ENCODE measurements around the gene RASGRF2. TPM values are rescaled to one million over a fixed set of nuclear protein-coding genes. Genes with fewer than 3 reads are reported as not detected.

The RASGRF2 gene
- total and polyA plus RNA-seq, 8 donors = 0.63 to 9.0 (median 4.0) TPM

DNA sequence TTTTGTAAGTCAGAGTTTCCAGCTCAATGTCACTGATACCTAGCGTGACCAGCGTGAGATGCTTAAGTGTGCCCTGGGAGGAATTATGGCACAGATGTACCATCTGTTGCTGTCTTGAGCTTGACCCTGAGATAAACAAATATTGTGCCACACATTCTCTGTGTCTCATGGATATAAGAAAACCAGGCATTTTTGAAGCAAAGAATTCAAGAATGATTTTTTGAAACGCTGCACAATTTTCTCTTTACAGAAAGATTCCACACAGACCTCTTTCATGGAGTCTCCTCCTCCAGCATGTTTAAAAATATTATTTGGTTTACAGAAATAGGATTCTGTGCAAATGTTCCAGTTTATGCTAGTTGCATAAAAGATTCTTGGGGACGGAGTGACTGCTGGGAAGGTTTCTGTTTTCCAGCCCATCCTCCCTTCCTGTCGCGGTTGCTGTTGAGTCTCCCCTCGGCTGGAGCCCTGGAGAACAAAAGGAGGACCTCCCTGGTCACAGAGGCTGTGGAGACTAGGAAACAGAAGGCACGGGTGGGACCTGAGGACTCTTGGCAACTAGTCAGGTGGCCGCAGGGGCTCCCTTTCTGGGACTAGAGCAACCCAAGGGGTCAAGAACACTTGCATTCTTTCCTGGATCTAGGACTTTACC is 120.8 kb downstream of the RASGRF2 start:
- 70 to 84% (median 80%) methylated on average over 9 of the region's 9 CpGs for WGBS, 5 donors
- intact Hi-C loops (cut with DNase I; ENCODE audit: low total_unique reads) = no loop called here
- no peaks in the 10 kb centered on the region for H3K27me3 ChIP-seq
- peaks cover 0 to 14% (median 5%) of the 10 kb centered on the region in 4 donors for H3K9me3 ChIP-seq
- H3K4me3 ChIP-seq = no peak overlapping the region
- no peaks in the 10 kb centered on the region for H3K4me1 ChIP-seq
- H3K36me3 ChIP-seq = peaks cover 0 to 4% (median 0%) of the 10 kb centered on the region in 4 donors
- H3K27ac ChIP-seq = no peak overlapping the region
- TF ChIP-seq POLR2AphosphoS5 (IDR thresholded peaks at IDR 0.05) (no peak), EP300 (IDR thresholded peaks at IDR 0.05) (no peak), POLR2A (IDR thresholded peaks at IDR 0.05) (no peak)
- TF ChIP-seq, protein P1, sequence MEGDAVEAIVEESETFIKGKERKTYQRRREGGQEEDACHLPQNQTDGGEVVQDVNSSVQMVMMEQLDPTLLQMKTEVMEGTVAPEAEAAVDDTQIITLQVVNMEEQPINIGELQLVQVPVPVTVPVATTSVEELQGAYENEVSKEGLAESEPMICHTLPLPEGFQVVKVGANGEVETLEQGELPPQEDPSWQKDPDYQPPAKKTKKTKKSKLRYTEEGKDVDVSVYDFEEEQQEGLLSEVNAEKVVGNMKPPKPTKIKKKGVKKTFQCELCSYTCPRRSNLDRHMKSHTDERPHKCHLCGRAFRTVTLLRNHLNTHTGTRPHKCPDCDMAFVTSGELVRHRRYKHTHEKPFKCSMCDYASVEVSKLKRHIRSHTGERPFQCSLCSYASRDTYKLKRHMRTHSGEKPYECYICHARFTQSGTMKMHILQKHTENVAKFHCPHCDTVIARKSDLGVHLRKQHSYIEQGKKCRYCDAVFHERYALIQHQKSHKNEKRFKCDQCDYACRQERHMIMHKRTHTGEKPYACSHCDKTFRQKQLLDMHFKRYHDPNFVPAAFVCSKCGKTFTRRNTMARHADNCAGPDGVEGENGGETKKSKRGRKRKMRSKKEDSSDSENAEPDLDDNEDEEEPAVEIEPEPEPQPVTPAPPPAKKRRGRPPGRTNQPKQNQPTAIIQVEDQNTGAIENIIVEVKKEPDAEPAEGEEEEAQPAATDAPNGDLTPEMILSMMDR (IDR thresholded peaks at IDR 0.05) = no peak
- no peak for DNase-seq

DNA sequence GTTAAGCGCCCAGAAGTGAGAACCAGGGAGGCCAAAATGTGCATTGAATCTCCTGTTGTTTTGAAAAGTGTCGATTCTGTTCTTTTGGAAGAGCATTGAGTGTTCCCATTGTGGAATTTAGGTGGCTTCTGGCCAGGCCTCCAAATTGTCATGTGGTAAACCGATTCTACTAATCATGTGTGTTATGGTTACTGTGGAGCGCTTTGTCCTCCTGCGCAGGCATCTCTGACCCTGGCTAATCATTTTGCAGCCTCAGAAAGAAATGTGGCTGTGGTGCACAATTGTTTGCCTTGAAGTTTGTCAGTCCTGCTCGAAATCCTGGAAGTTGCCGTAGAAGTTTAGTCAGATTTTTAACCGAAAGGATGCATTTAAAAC is 121.3 kb downstream of the RASGRF2 start:
- WGBS, 5 donors = 73 to 89% (median 80%) methylated on average over 8 of the region's 8 CpGs
- no peak for DNase-seq
- Histone ChIP-seq H3K27me3 (no peaks in the 10 kb centered on the region), H3K36me3 (peaks cover 0 to 4% (median 0%) of the 10 kb centered on the region in 4 donors), H3K4me1 (no peaks in the 10 kb centered on the region), H3K9me3 (peaks cover 0 to 14% (median 5%) of the 10 kb centered on the region in 4 donors), H3K27ac (no peak overlapping the region), H3K4me3 (no peak overlapping the region)
- no peak for TF ChIP-seq EP300 (IDR thresholded peaks at IDR 0.05)
- TF ChIP-seq POLR2AphosphoS5 (IDR thresholded peaks at IDR 0.05) = no peak
- no peak for TF ChIP-seq POLR2A (IDR thresholded peaks at IDR 0.05)
- TF ChIP-seq, protein P1 (IDR thresholded peaks at IDR 0.05) = no peak
- intact Hi-C loops (cut with DNase I; ENCODE audit: low total_unique reads) = no loop called here

DNA sequence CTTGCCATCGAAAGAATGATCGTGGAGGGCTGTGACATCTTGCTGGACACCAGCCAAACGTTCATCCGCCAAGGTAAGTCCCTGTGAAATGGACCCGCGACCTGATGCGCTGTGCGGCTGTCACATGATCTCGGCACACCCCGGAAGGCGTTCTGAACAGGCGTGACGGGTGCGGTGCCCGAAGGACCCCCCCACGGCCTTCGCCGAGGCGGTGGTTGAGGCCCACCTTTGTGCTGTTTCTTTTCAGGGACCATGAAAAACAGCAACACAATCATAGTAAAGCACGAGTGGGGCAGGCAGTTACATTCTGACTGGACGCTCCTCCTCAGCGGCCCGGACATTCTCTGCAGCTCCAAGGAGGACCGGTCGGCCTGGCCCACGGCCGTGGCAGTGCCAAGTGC is 126.7 kb downstream of the RASGRF2 start:
- peaks cover 0 to 8% (median 2%) of the 10 kb centered on the region in 4 donors for H3K36me3 ChIP-seq
- H3K9me3 ChIP-seq = no peaks in the 10 kb centered on the region
- TF ChIP-seq POLR2A (IDR thresholded peaks at IDR 0.05) (no peak), POLR2AphosphoS5 (IDR thresholded peaks at IDR 0.05) (no peak), EP300 (IDR thresholded peaks at IDR 0.05) (no peak)
- TF ChIP-seq, protein P1 (IDR thresholded peaks at IDR 0.05) = no peak
- no peak overlapping the region for H3K4me3 ChIP-seq
- no peaks in the 10 kb centered on the region for H3K27me3 ChIP-seq
- no peaks in the 10 kb centered on the region for H3K4me1 ChIP-seq
- intact Hi-C loops (cut with DNase I; ENCODE audit: low total_unique reads) = no loop called here
- H3K27ac ChIP-seq = no peak overlapping the region
- 92 to 97% (median 95%) methylated on average over 20 to 27 of the region's 27 CpGs for WGBS, 5 donors
- DNase-seq = no peak

DNA sequence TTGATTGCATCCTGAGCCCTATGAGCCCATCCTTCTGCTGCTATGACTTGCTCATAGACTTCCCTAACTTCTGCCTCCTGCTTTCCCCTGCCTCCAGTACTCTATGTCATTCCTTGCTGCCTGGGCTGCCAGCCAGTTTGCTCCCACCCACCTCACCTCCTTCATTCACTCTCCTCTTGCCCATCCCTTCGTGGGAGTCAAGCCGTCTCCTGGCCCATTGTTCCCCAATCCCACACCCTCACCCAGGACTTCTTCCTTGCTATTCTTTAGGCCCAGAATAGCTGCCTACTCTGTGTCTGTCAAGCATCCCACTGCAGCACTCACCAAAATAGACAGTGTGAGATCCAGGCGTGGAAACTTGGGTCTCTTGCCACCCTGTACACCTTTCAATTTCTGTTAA is 131.0 kb downstream of the RASGRF2 start:
- no peaks in the 10 kb centered on the region for H3K9me3 ChIP-seq
- no peaks in the 10 kb centered on the region for H3K4me1 ChIP-seq
- H3K27me3 ChIP-seq = no peaks in the 10 kb centered on the region
- H3K36me3 ChIP-seq = peaks cover 0 to 8% (median 2%) of the 10 kb centered on the region in 4 donors
- 71 to 89% (median 73%) methylated on average over 3 of the region's 3 CpGs for WGBS, 5 donors
- H3K4me3 ChIP-seq = no peak overlapping the region
- TF ChIP-seq POLR2AphosphoS5 (IDR thresholded peaks at IDR 0.05) (no peak), POLR2A (IDR thresholded peaks at IDR 0.05) (no peak), EP300 (IDR thresholded peaks at IDR 0.05) (no peak)
- TF ChIP-seq, protein P1 (IDR thresholded peaks at IDR 0.05) = no peak
- H3K27ac ChIP-seq = no peak overlapping the region
- intact Hi-C loops (cut with DNase I; ENCODE audit: low total_unique reads) = no loop called here
- no peak for DNase-seq
